WTC11 (cell line): Measurements from ENCODE around the gene SECISBP2L. TPM values are rescaled to one million over a fixed set of nuclear protein-coding genes. Genes with fewer than 3 reads are reported as not detected.

Experiments
- ATAC-seq: fragments of 200-7000 bp; cut with Tn5 transposase; 2 replicates; pipeline ENCODE4 v1.10.0; 2021; ENCODE audit warnings: mild to moderate bottlenecking, moderate library complexity
- CTCF ChIA-PET: fragments of 300-600 bp; sonication (Branson Sonifier 250); formaldehyde crosslinking; loops from one replicate; lab custom pipeline; 2021; ENCODE audit warnings: antibody characterized with exemption; lab: Charles Lee
- POLR2A ChIA-PET: fragments of 350-600 bp; sonication (Branson Sonifier 250); formaldehyde crosslinking; loops from one replicate; lab custom pipeline; 2021; ENCODE audit warnings: antibody characterized with exemption; lab: Charles Lee
- DNase-seq: peaks from one replicate; pipeline ENCODE4 v3.0.0; 2021; ENCODE audit warnings: low spot score
- H3K27ac Mint-ChIP-seq: 2 replicates; pipeline ENCODE4 v1.8.0; 2021; ENCODE audit warnings: mixed read lengths
- H3K27me3 Mint-ChIP-seq: 2 replicates; pipeline ENCODE4 v1.8.0; 2021; ENCODE audit warnings: low read depth, mild to moderate bottlenecking, moderate library complexity, mixed read lengths
- H3K36me3 Mint-ChIP-seq: 2 replicates; pipeline ENCODE4 v1.8.0; 2021; ENCODE audit warnings: mixed read lengths
- H3K4me1 Mint-ChIP-seq: 2 replicates; pipeline ENCODE4 v1.8.0; 2022; ENCODE audit warnings: mixed read lengths
- H3K4me3 Mint-ChIP-seq: 2 replicates; pipeline ENCODE4 v1.8.0; 2021; ENCODE audit warnings: mild to moderate bottlenecking, moderate library complexity, mixed read lengths
- H3K9me3 Mint-ChIP-seq: 2 replicates; pipeline ENCODE4 v1.8.0; 2021; ENCODE audit warnings: mixed read lengths
- ATF1 ChIP-seq: sonication (generic); formaldehyde crosslinking; IDR thresholded peaks from 2 replicates; pipeline ENCODE4 v1.8.1; 2023; ENCODE audit warnings: mild to moderate bottlenecking, moderate library complexity, missing genetic modification reagents
- ATF2 ChIP-seq: sonication (generic); formaldehyde crosslinking; IDR thresholded peaks from 2 replicates; pipeline ENCODE4 v1.8.1; 2022; ENCODE audit warnings: low read depth, missing genetic modification reagents, borderline replicate concordance
- ERG ChIP-seq: fragments of 250-450 bp; sonication (Bioruptor Pico); IDR thresholded peaks from 2 replicates; pipeline ENCODE4 v1.8.0; 2021; ENCODE audit warnings: mild to moderate bottlenecking
- FOXJ3 ChIP-seq: sonication (generic); formaldehyde crosslinking; IDR thresholded peaks from 2 replicates; pipeline ENCODE4 v1.9.0; 2021; ENCODE audit warnings: missing genetic modification reagents, mild to moderate bottlenecking, borderline replicate concordance
- FOXP1 ChIP-seq: sonication (generic); formaldehyde crosslinking; IDR thresholded peaks from 2 replicates; pipeline ENCODE4 v1.8.0; 2022; ENCODE audit warnings: missing genetic modification reagents, mild to moderate bottlenecking, moderate library complexity, borderline replicate concordance
- HMGA2 ChIP-seq: fragments of 250-450 bp; sonication (Bioruptor Pico); IDR thresholded peaks from 2 replicates; pipeline ENCODE4 v1.4.0; 2021; ENCODE audit warnings: mild to moderate bottlenecking, moderate library complexity
- IRF1 ChIP-seq: sonication (generic); formaldehyde crosslinking; IDR thresholded peaks from 2 replicates; pipeline ENCODE4 v1.8.0; 2023; ENCODE audit warnings: missing genetic modification reagents
- MAX ChIP-seq: sonication (generic); formaldehyde crosslinking; IDR thresholded peaks from 2 replicates; pipeline ENCODE4 v1.8.0; 2022; ENCODE audit warnings: mild to moderate bottlenecking, missing genetic modification reagents
- MLX ChIP-seq: sonication (generic); formaldehyde crosslinking; IDR thresholded peaks from 2 replicates; pipeline ENCODE4 v1.8.1; 2023; ENCODE audit warnings: mild to moderate bottlenecking, missing genetic modification reagents, moderate library complexity
- MYBL2 ChIP-seq: sonication (generic); formaldehyde crosslinking; IDR thresholded peaks from 2 replicates; pipeline ENCODE4 v1.8.1; 2023; ENCODE audit warnings: mild to moderate bottlenecking, moderate library complexity, missing genetic modification reagents
- NFATC4 ChIP-seq: fragments of 250-450 bp; sonication (Bioruptor Pico); IDR thresholded peaks from 2 replicates; pipeline ENCODE4 v1.9.0; 2021; ENCODE audit warnings: mild to moderate bottlenecking
- NR1H2 ChIP-seq: sonication (generic); formaldehyde crosslinking; IDR thresholded peaks from 2 replicates; pipeline ENCODE4 v1.9.0; 2021; ENCODE audit warnings: mild to moderate bottlenecking, moderate library complexity, missing genetic modification reagents
- PREB ChIP-seq: sonication (generic); formaldehyde crosslinking; IDR thresholded peaks from 2 replicates; pipeline ENCODE4 v1.8.1; 2022; ENCODE audit warnings: mild to moderate bottlenecking, missing genetic modification reagents, moderate library complexity, borderline replicate concordance
- SMAD4 ChIP-seq: sonication (generic); formaldehyde crosslinking; IDR thresholded peaks from 2 replicates; pipeline ENCODE4 v1.8.0; 2022; ENCODE audit warnings: mild to moderate bottlenecking, missing genetic modification reagents
- SP1 ChIP-seq: sonication (generic); formaldehyde crosslinking; conservative IDR thresholded peaks from 2 replicates; pipeline ENCODE4 v1.8.1; 2022; ENCODE audit warnings: missing genetic modification reagents
- ZNF121 ChIP-seq: sonication (generic); formaldehyde crosslinking; IDR thresholded peaks from 2 replicates; pipeline ENCODE4 v1.8.0; 2023; ENCODE audit warnings: missing genetic modification reagents
- ZNF219 ChIP-seq: sonication (generic); formaldehyde crosslinking; IDR thresholded peaks from 2 replicates; pipeline ENCODE4 v1.8.0; 2023; ENCODE audit warnings: missing genetic modification reagents, mild to moderate bottlenecking, borderline replicate concordance
- ZNF317 ChIP-seq: sonication (generic); formaldehyde crosslinking; IDR thresholded peaks from 2 replicates; pipeline ENCODE4 v1.8.1; 2023; ENCODE audit warnings: low read depth, mild to moderate bottlenecking, moderate library complexity, missing genetic modification reagents, borderline replicate concordance
- ZNF512 ChIP-seq: sonication (generic); formaldehyde crosslinking; IDR thresholded peaks from 2 replicates; pipeline ENCODE4 v1.8.1; 2022; ENCODE audit warnings: missing genetic modification reagents, borderline replicate concordance
- ZNF532 ChIP-seq: fragments of 250-450 bp; sonication (Bioruptor Pico); IDR thresholded peaks from 2 replicates; pipeline ENCODE4 v1.9.0; 2021; ENCODE audit warnings: mild to moderate bottlenecking, borderline replicate concordance
- total RNA-seq: library from RNA; stranded (reverse); gene quantifications from 3 replicates; pipeline ENCODE4 v1.2.3, GENCODE V29; 2021

Gene SECISBP2L
- total RNA-seq, 1 experiment from 2014 or later, result 30.4 TPM

GRCh38 chr15:49064884-49065283 lies 18.6 kb upstream of the SECISBP2L start:
- 0 out of 2 replicates have a peak, but pooled peaks cover 6% of the 10 kb centered on the region for H3K9me3 Mint-ChIP-seq
- ATAC-seq, result no peak
- no peak overlapping the region for H3K4me3 Mint-ChIP-seq
- no peak for TF ChIP-seq ERG (CRISPR knock-in tag)
- no peak for TF ChIP-seq MYBL2
- no peak for TF ChIP-seq SMAD4 (CRISPR knock-in tag)
- no peak for TF ChIP-seq NR1H2 (CRISPR knock-in tag)
- TF ChIP-seq NFATC4 (CRISPR knock-in tag), result no peak
- no peak for TF ChIP-seq HMGA2
- TF ChIP-seq IRF1, result no peak
- no peak for TF ChIP-seq ZNF532 (CRISPR knock-in tag)
- no peak for TF ChIP-seq ATF1 (CRISPR knock-in tag)
- no peak for TF ChIP-seq SP1 (CRISPR knock-in tag)
- no peak for TF ChIP-seq FOXJ3
- no peak for TF ChIP-seq ZNF512 (CRISPR knock-in tag)
- TF ChIP-seq ZNF121 (CRISPR knock-in tag), result no peak
- no peak for TF ChIP-seq ATF2 (CRISPR knock-in tag)
- no peak for TF ChIP-seq MAX (CRISPR knock-in tag)
- TF ChIP-seq FOXP1, result no peak
- TF ChIP-seq PREB (CRISPR knock-in tag), result no peak
- TF ChIP-seq ZNF317, result no peak
- no peak for TF ChIP-seq MLX (CRISPR knock-in tag)
- no peak for TF ChIP-seq ZNF219 (CRISPR knock-in tag)
- TF ChIP-seq, all 79 proteins: peak for 0
- H3K27me3 Mint-ChIP-seq, result no peaks in the 10 kb centered on the region; the same call in 1 of the 2 replicates
- H3K36me3 Mint-ChIP-seq, result no peaks in the 10 kb centered on the region
- no peak overlapping the region for H3K27ac Mint-ChIP-seq
- DNase-seq, result no peak
- POLR2A ChIA-PET, result no interaction called here
- H3K4me1 Mint-ChIP-seq, result no peaks in the 10 kb centered on the region; the same call in none of the 2 replicates
- CTCF ChIA-PET, result no interaction called here
